GM12874 (cell line): Measurements from ENCODE around the gene ALPG.
"Not testable (repeated sequence)": the region's sequence is repeated elsewhere in the genome, so short reads cannot be mapped to it uniquely, and the experiment has no call there.

Experiments used
- TF ChIP-seq, protein P1 (sequence below): IDR thresholded peaks from 2 replicates; pipeline ENCODE4 v1.5.1; 2011; ENCODE audit warnings: low read depth, mild to moderate bottlenecking, control low read depth, low read length, moderate library complexity; ENCODE audit not compliant: insufficient read depth

The ALPG gene

DNA sequence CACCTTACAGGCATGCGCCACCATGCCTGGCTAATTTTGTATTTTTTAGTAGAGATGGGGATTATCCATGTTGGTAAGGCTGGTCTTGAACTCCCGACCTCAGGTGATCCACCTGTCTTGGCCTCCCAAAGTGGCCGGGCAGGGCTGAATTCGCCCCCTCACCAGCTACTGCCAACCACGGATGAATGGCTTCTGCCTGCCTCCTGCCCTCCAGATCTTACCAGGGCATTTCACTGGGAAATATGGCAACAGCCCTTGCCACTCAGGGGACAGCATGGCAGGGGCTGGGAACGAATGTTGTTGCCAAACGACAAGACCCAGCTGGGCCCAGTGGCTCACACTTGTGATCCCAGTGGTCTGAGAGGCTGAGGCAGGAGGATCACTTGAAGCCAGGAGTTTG lies 29.9 kb upstream of the ALPG start:
- TF ChIP-seq, protein P1, sequence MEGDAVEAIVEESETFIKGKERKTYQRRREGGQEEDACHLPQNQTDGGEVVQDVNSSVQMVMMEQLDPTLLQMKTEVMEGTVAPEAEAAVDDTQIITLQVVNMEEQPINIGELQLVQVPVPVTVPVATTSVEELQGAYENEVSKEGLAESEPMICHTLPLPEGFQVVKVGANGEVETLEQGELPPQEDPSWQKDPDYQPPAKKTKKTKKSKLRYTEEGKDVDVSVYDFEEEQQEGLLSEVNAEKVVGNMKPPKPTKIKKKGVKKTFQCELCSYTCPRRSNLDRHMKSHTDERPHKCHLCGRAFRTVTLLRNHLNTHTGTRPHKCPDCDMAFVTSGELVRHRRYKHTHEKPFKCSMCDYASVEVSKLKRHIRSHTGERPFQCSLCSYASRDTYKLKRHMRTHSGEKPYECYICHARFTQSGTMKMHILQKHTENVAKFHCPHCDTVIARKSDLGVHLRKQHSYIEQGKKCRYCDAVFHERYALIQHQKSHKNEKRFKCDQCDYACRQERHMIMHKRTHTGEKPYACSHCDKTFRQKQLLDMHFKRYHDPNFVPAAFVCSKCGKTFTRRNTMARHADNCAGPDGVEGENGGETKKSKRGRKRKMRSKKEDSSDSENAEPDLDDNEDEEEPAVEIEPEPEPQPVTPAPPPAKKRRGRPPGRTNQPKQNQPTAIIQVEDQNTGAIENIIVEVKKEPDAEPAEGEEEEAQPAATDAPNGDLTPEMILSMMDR: no peak

DNA sequence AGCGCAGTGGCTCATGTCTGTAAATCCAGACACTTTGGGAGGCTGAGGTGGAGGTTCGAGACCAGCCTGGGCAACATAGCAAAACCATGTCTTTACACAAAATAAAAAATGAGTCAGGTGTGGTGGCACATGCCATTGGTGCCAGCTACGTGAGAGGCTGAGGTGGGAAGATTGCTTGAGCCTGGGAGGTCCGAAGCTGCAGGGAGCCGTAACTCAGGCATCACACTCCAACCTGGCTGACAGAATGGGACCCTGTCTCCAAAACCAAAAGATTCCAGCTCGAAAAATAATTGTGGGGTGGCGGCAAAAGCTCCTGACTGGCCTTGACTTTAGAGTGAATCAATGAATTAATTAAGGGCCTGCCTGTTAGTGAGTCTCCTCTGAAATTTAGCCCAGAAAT lies 29.3 kb upstream of the ALPG start:
- TF ChIP-seq, protein P1: no peak

DNA sequence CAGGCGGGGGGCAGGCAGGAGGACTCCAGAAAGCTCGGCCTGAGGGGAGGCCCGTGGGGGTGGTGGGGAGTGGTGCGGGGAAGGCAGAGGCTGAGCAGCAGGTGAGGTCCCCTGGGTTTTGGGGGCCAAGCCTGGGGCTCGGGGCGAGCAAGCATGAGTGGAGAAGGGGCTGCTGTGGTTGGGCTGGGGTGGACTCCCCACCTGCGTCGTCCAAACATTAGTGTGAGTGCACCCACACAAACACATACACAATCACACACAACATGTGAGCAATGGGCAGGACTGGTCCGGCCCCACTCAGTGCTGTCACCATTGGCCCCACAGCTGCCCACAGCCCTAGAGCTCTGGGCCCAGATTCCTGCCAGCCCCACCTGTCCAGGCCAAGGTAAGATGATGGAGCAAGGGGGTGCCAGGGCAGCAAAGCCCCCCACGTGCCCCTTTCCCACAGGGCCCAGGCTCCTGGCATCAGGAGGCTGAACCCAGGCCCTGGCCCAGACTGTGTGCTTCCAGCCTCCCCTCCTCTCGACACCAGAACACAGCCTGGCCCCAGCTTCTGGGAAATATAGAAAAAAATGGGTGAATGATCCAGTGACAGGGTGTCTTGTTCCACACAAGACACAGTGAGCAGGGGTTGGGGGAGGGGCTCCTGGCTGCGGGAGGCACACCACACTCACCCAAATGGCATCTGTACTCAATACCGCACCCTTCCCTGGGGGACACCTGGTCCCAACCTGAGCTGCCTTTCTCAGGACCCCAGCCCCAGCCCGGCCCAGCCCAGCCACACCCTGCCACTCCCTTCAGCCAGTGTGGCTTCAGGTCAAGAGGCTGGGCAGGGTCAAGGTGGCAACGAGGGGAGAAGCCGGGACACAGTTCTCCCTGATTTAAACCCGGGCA lies 28.6 kb upstream of the ALPG start:
- TF ChIP-seq, protein P1: no peak

DNA sequence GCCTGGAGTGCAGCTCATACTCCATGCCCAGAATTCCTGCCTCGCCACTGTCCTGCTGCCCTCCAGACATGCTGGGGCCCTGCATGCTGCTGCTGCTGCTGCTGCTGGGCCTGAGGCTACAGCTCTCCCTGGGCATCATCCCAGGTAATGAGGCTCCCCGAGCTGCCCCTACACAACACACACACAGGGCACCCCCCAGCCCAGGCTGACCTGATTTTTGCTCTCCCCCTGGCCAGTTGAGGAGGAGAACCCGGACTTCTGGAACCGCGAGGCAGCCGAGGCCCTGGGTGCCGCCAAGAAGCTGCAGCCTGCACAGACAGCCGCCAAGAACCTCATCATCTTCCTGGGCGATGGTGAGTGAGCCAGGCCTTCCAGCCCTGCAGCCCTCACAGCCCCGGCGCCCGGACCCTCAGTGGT lies 27.9 kb upstream of the ALPG start, which contains the start of gene ALPP:
Gene ALPP (plus strand): TSS at position 17 of the 417 bp plus-strand sequence. CDS start 52 bp downstream, at position 69.
- TF ChIP-seq, protein P1: not testable (repeated sequence)

DNA sequence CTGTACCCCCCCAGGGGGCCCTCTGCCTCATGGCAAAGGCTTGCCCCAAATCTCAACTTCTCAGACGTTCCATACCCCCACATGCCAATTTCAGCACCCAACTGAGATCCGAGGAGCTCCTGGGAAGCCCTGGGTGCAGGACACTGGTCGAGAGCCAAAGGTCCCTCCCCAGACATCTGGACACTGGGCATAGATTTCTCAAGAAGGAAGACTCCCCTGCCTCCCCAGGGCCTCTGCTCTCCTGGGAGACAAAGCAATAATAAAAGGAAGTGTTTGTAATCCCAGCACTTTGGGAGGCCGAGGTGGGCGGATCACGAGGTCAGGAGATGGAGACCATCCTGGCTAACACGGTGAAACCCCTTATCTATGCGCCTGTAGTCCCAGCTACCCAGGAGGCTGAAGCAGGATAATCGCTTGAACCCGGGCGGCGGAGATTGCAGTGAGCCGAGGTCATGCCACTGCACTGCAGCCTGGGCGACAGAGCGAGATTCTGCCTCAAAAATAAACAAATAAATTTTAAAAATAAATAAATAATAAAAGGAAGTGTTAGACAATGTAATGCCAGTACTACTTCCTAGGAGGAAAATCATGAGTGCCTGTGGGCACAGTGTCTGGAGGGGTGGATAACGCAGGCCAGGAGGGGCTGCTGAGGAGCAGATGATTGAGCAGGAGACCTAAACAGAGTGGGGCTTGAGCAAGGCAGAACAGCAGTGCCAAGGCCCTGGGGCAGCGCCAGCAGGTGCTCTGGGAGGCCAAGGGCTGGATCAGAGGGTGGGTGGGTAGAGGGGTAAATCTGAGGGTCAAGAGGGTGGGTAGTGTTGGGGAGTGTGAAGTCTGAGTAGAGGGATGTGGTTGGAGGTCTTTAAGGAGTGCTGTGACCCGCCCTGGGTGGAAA lies 24.1 kb upstream of the ALPG start:
- TF ChIP-seq, protein P1: no peak

DNA sequence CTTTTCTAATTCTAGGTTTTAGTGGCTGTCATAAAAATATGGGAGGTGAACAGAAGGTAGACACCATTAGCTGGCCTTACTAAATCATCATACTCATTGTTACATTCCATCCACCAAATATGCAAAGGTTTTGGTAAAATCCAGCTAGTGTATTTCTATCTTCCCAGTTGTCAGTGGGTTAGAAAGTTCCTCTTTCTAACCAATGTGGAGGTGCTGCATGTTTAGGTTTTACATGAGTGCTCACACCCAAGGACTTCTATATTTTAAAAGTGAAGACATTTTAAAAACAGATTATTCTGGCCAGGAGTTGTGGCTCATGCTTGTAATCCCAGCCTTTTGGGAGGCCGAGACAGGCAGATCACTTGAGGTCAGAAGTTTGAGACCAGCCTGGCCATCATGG lies 22.2 kb upstream of the ALPG start:
- TF ChIP-seq, protein P1: no peak

DNA sequence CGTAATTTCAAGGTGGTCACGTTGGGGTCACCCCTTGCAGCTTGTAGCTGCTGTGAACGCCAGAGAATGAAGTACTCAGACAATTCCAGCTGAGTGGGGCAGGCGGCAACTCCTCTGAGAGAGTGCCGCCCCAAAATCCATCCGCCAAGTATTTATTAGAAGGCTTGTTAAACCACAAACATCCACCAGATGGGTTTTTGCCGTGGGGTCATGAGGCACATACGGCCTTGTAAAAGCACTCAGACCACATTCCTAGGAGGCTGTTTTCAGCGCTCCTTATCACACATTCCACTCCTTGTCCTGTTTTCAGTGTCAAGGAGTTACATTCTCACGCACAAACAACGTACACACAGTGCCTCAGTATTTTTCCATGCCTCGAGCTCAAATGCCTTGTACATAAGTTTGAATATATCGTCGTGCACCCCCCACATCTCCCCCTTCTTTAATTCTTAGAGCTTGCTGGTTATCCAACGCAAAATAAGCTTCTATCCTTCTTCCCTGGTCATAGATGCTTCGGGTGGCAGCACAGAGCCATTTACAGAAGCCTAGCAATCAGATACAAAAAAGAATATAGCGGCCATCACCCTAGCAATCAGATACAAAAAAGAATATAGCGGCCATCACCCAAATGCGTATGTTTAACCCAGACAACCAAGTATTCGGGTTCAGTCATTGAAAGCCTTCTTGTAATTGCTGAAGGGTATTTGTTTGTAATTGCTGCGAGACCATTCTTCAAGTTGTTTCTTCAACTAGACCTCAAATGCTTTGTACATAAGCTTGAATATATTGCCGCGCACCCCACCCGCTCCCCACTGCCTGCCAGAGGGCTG lies 20.8 kb upstream of the ALPG start:
- TF ChIP-seq, protein P1: no peak
